ENCODE results near the gene MSH2. TPM values are rescaled to one million over a fixed set of nuclear protein-coding genes. Genes with fewer than 3 reads are reported as not detected.
"Not testable (repeated sequence)": the region's sequence is repeated elsewhere in the genome, so short reads cannot be mapped to it uniquely, and the experiment has no call there.

Gene MSH2
- total RNA-seq, 1 donor from 2014 or later = 38.1 TPM

DNA sequence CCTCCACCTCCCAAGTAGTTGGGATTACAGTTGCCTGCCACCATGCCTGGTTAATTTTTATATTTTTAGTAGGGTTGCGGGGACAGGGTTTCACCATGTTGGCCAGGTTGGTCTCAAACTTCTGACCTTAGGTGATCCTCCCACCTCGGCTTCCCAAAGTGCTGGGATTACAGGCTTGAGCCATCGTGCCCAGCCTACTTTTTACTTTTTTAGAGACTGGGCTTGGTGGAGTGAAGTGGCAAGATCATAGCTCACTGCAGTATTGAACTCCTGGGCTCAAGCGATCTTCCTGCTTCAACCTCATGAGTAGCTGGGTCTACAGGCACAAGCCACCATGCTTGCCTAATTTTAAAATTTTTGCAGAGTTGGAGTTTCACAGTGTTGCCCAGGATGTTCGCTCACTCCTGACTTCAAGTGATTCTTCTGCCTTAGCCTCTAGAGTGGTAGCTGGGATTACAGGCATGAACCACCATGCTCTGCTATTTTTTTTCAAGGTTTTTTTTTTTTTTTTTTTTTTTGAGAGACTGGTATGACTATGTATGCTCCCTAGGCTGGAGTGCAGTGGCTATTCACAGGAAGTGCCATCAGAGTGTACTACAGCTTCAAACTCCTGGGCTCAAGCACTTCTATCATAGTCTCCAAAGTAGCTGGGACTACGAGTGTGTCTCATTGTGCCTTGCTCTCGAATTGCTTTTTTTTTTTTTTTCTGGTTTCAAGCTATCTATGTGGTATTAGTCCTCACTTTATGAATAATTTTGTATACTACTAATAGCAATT lies 11.9 kb downstream of the MSH2 start:
- no peak for DNase-seq (ENCODE audit: low read depth)
- no peak for TF ChIP-seq CTCF (conservative IDR thresholded peaks at IDR 0.05; ENCODE audit: low read depth, low read length)
- no peak overlapping the region for H3K4me3 ChIP-seq (ENCODE audit: low read depth, low read length)

GRCh38 chr2:47420214-47420613 lies 17.3 kb downstream of the MSH2 start:
- DNase-seq (ENCODE audit: low read depth) = no peak
- no peak overlapping the region for H3K4me3 ChIP-seq (ENCODE audit: low read depth, low read length)
- TF ChIP-seq CTCF (conservative IDR thresholded peaks at IDR 0.05; ENCODE audit: low read depth, low read length) = no peak

GRCh38 chr2:47420683-47421082 lies 17.7 kb downstream of the MSH2 start:
- not testable (repeated sequence) for DNase-seq (ENCODE audit: low read depth); H3K4me3 ChIP-seq (ENCODE audit: low read depth, low read length)

GRCh38 chr2:47422016-47422415 lies 19.1 kb downstream of the MSH2 start:
- DNase-seq (ENCODE audit: low read depth) = no peak
- TF ChIP-seq CTCF (conservative IDR thresholded peaks at IDR 0.05; ENCODE audit: low read depth, low read length) = no peak
- H3K4me3 ChIP-seq (ENCODE audit: low read depth, low read length) = no peak overlapping the region

DNA sequence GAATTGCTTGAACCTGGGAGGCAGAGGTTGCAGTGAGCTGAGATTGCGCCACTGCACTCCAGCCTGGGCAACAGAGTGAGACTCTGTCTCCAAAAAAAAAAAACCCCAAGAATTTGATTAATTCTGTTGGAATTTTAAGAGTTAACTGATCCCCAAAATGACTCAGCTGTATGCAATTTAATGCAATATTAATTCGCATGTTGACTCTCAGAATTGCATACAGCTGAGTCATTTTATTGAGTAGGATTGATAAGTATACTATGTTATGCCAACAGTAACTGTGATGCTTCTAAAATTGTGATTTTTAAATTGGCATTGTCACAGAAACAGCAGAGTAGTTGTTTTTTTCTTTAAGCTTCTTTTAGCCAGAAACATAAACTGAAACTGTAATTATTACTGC lies 19.6 kb downstream of the MSH2 start:
- DNase-seq (ENCODE audit: low read depth) = no peak
- no peak overlapping the region for H3K4me3 ChIP-seq (ENCODE audit: low read depth, low read length)
- no peak for TF ChIP-seq CTCF (conservative IDR thresholded peaks at IDR 0.05; ENCODE audit: low read depth, low read length)

DNA sequence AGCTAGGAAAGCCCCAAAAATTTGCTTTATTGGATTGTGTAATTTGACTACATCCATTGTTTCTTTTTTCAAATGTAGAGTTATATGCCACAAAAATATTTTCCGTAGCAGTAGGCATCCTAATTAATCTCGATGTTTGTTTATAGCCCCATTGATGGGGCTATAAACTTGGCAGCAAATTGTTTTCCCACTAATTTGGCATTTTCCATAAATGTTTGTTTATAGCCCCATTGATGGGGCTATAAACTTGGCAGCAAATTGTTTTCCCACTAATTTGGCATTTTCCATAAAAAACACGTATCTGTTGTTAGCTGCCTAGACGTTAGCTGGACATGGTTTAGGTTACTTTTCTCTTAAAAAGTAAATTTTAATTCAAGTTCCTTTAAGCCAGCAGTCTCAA lies 23.8 kb downstream of the MSH2 start:
- H3K4me3 ChIP-seq (ENCODE audit: low read depth, low read length) = no peak overlapping the region
- DNase-seq (ENCODE audit: low read depth) = no peak
- TF ChIP-seq CTCF (conservative IDR thresholded peaks at IDR 0.05; ENCODE audit: low read depth, low read length) = no peak

DNA sequence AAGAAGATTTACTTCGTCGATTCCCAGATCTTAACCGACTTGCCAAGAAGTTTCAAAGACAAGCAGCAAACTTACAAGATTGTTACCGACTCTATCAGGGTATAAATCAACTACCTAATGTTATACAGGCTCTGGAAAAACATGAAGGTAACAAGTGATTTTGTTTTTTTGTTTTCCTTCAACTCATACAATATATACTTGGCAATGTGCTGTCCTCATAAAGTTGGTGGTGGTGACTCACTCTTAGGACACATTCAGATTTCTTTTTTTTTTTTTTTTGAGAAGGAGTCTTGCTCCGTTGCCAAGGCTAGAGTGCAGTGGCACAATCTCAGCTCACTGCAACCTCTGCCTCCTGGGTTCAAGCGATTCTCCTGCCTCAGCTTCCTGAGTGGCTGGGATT lies 26.8 kb downstream of the MSH2 start:
- no peak for DNase-seq (ENCODE audit: low read depth)
- no peak overlapping the region for H3K4me3 ChIP-seq (ENCODE audit: low read depth, low read length)
- TF ChIP-seq CTCF (conservative IDR thresholded peaks at IDR 0.05; ENCODE audit: low read depth, low read length) = no peak

DNA sequence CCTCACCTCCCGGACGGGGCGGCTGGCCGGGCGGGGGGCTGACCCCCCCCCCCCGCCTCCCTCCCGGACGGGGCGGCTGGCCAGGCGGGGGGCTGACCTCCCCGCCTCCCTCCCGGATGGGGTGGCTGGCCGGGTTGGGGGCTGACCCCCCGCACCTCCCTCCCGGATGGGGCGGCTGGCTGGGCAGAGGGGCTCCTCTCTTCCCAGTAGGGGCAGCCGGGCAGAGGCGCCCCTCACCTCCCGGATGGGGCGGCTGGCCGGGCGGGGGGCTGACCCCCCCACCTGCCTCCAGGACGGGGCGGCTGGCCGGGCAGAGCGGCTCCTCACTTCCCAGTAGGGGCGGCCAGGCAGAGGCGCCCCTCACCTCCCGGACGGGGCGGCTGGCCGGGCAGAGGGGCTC lies 30.1 kb downstream of the MSH2 start:
- not testable (repeated sequence) for H3K4me3 ChIP-seq (ENCODE audit: low read depth, low read length); DNase-seq (ENCODE audit: low read depth)

GRCh38 chr2:47433445-47433844 lies 30.5 kb downstream of the MSH2 start:
- not testable (repeated sequence) for H3K4me3 ChIP-seq (ENCODE audit: low read depth, low read length); DNase-seq (ENCODE audit: low read depth)
